Medulla oblongata (tissue), 1 donor: ENCODE data around the gene NECTIN2.
A peak's percentile ranks its signal among the peaks of the same experiment; 100 is the strongest.
"Not testable (repeated sequence)": the region's sequence is repeated elsewhere in the genome, so short reads cannot be mapped to it uniquely, and the experiment has no call there.

Experiments
- DNase-seq: peaks from one replicate; pipeline ENCODE4 v3.0.0-alpha.2; 2015; ENCODE audit errors: extremely low spot score

Gene NECTIN2

GRCh38 chr19:44908074-44908835, 62.2 kb downstream of the NECTIN2 start:
- no peak for DNase-seq

- DNase-seq: no peak
These were observed 62.8 kb downstream of the NECTIN2 start for GRCh38 chr19:44908836-44909261.

GRCh38 chr19:44909775-44910174, 63.7 kb downstream of the NECTIN2 start:
- no peak for DNase-seq

DNA sequence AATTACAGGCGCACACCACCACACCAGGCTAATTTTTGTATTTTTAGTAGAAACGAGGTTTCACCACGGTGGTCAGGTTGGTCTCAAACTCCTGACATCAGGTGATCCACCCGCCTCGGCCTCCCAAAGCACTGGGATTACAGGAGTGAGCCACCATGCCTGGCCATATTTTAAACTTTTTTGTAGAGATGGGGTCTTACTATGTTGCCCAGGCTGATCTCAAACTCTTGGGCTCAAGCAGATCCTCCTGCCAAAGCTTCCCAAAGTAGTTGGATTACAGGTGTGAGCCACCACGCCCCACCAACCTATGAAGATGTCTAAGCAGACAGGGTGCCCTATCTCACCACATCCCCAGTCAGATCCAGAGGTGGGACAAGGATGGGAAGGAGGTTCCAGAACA, 65.8 kb downstream of the NECTIN2 start:
- not testable (repeated sequence) for DNase-seq

- DNase-seq: peak; percentile 91
These were observed 66.8 kb downstream of the NECTIN2 start for GRCh38 chr19:44912854-44913253.

DNA sequence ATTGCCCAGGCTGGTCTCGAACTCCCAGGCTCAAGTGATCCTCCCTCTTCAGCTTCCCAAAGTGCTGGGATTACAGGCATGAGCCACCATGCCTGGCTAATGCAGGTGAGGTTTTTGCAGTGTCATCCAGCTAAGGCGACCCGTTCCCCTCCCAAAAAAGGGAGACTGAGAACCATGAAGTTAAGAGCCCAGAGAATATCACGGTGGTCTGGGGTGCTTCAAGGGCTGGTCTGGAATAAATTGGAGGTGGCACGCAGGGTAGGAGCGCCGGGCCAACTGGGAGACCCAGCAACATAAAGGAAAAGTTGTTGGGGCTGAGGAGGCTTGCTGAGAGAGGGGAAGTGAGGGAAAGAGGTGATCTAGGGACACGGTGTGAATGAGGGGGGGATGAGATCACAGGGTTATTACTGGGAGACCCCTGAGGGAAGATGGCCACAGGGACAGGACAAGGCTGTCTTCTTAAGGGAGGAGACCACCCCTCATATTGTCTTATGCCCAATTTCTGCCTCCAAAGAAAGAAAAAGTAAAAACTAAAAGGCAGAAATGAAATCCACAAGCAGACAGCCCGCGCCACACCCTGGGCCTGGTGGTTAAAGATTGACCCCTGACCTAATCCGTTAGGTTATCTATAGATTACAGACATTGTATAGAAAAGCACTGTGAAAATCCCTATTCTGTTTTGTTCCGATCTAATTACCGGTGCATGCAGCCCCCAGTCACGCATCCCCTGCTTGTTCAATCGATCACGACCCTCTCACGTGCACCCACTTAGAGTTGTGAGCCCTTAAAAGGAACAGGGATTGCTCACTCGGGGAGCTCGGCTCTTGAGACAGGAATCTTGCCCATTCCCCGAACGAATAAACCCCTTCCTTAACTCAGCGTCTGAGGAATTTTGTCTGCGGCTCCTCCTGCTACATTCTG, 67.7 kb downstream of the NECTIN2 start:
- peak; percentile 61 for DNase-seq

DNA sequence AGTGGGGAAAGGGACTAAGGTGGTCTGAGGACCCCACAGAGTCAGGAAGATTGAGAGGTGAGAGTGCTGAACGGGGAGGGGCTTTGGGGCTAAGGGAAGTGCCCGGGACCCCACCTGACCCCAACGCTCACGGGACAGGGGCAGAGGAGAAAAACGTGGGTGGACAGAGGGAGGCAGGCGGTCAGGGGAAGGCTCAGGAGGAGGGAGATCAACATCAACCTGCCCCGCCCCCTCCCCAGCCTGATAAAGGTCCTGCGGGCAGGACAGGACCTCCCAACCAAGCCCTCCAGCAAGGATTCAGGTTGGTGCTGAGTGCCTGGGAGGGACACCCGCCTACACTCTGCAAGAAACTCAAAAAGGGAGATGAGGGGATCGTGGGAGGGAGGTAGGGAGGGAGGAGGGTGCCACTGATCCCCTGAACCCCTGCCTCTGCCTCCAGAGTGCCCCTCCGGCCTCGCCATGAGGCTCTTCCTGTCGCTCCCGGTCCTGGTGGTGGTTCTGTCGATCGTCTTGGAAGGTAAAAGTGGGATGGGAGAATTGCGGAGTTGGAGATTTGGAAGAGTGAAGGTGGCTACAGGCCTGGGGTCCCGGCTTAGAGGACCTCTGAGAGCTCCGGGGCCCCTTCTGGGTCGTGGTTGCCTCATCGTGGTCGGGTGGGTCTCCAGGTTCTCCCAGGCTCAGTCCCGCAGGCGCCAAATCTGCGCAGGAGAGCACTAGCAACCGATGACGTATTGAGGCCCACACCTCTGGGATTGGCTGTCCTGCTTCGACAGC, 68.5 kb downstream of the NECTIN2 start, which contains the start of gene APOC1:
Gene APOC1 (plus strand): TSS at position 176 of the 774 bp plus-strand sequence. CDS start 284 bp downstream, at position 460.
- DNase-seq: peak; percentile 92

GRCh38 chr19:44924243-44924725, 78.2 kb downstream of the NECTIN2 start:
- DNase-seq: no peak

DNA sequence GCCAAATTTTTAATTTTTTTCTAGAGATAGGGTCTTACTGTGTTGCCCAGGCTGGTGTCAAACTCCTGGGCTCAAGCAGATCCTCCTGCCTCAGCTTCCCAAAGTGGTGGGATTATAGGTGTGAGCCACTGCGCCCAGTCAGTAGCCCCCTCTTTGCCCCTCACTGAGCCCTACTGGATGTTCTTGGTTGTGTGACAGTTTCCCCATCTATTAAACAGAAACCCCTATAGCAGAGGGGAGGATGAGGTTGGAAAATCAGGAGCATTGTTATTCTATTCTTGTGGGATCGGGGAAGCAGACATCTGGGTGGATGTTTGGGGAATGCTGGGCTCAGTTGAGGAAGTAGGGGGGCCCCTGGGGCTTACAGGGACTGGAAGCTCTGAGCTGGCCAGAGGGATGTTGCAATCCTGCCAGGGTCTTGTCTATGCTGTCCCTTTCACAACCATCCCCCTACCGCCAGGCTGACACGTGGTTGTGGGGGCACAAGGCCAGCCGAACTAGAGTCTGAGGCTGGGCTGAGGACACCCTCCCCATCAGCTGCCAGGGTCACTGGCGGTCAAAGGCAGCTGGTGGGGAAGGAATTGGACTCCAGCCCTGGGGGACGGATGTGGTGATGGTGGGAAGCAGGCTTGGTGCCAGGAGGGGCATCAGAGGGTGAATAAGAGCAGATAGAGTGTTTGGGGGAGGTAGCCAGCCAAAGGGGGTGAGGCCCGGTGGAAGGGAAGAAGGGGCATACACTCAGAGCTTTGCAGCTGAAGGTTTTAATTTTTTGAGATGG, 79.2 kb downstream of the NECTIN2 start:
- DNase-seq: peak; percentile 93

DNA sequence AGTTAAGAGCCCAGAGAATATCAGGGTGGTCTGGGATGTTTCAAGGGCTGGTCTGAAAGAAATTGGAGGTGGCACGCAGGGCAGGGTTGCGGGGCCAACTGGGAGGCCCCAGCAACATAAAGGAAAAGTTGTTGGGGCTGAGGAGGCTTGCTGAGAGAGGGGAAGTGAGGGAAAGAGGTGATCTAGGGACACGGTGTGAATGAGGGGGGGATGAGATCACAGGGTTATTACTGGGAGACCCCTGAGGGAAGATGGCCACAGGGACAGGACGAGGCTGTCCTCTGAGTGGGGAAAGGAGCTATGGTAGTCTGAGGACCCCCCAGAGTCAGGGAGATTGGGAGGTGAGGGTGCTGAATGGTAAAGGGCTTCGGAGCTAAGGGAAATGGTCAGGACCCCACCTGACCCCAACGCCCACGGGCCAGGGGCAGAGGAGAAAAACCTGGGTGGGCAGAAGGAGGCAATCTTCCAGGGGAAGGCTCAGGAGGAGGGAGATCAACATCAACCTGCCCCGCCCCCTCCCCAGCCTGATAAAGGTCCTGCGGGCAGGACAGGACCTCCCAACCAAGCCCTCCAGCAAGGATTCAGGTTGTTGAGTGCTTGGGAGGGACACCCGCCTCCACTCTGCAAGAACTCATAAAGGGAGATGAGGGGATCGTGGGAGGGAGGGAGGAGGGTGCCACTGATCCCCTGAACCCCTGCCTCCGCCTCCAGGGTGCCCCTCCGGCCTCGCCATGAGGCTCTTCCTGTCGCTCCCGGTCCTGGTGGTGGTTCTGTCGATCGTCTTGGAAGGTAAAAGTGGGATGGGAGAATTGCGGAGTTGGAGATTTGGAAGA, 80.4 kb downstream of the NECTIN2 start:
- DNase-seq: not testable (repeated sequence)

GRCh38 chr19:44927746-44928145, 81.6 kb downstream of the NECTIN2 start:
- no peak for DNase-seq

DNA sequence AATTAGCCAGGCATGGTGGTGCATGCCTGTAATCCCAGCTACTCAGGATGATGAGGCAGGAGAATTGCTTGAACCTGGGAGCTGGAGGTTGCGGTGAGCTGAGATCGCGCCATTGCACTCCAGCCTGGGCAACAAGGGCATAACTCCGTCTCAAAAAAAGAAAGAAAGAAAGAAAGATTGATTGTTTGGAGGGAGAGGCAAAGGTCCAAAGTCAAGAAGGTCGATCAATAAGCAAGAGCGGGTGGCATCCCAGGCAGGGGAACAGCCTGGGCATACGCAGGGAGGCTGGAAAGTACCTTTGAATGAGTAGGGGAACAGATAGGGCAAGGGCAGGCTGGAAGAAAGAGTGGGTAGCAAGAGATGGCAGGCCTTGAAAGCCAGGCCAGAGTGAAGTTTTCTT, 84.0 kb downstream of the NECTIN2 start:
- DNase-seq: no peak

DNA sequence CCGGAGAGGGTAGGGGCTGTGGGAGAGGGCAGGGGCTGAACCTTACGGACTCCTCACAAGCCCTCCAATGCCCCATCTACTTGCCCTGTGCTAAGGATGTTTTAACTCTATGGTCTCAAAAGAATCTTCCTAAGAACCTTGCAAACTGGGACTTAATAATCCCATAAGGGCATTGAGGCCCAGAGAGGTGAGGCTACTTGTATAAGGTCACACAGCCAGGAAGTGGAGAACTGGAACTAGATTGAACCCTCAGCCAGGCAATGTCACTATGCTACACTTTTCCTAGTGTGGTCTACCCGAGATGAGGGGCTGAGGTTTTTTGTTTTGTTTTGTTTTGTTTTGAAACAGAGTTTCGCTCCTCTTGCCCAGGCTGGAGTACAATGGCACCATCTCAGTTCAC, 85.4 kb downstream of the NECTIN2 start:
- DNase-seq: no peak
